ENCODE measurements around the gene KLHL40. TPM values are rescaled to one million over a fixed set of nuclear protein-coding genes. Genes with fewer than 3 reads are reported as not detected.

Gene KLHL40
- total and polyA plus RNA-seq, 9 of the 15 experiments (the other 6 are each of a cell fraction or from before 2014, with no cell fraction given), result not detected

- Histone ChIP-seq H3K9me3 (replicated peaks; ENCODE audit: control insufficient read depth, insufficient read depth, low read depth, low read length) (no peaks in the 10 kb centered on the region), H4K20me1 (replicated peaks; ENCODE audit: control insufficient read depth, insufficient read depth, low read length) (peaks cover 19% of the 10 kb centered on the region; the same call in 1 of the 2 replicates), H3K27me3 (ENCODE audit: control insufficient read depth in 2 of 2, insufficient read depth in 2 of 2, low read length in 2 of 2) (peaks cover 31 to 84% of the 10 kb centered on the region in 2 experiments), H3K9me1 (ENCODE audit: control insufficient read depth, insufficient read depth, low read length) (peaks cover 5% of the 10 kb centered on the region), H3K36me3 (ENCODE audit: control insufficient read depth, insufficient read depth, low read length) (no peaks in the 10 kb centered on the region), H3K4me3 (no peak overlapping the region), H3K9ac (ENCODE audit: insufficient read depth in 1 of 2, low read depth in 2 of 2, low read length in 2 of 2) (no peak overlapping the region), H3K4me2 (ENCODE audit: insufficient read depth, low read length) (no peak overlapping the region), H2AFZ (ENCODE audit: low read depth, low read length) (no peak overlapping the region), H3K4me1 (replicated peaks in 1 of 2; ENCODE audit: control insufficient read depth in 2 of 2, insufficient read depth in 2 of 2, low read length in 2 of 2) (peaks cover 0 to 22% of the 10 kb centered on the region in 2 experiments; a peak in 2 of 5 replicates), H3K27ac (ENCODE audit: extremely low read depth, low read depth, low read length) (no peak overlapping the region), H3K79me2 (ENCODE audit: control insufficient read depth, insufficient read depth, low read length) (no peaks in the 10 kb centered on the region)
- FAIRE-seq (no peak), ATAC-seq (no peak), DNase-seq (ENCODE audit: extremely low read depth in 1 of 4, low spot score in 3 of 4) (no peak)
- intact Hi-C loops (cut with micrococcal nuclease), result no loop called here
- in situ Hi-C loops (cut with MboI), result no loop called here
- WGBS (ENCODE audit: insufficient coverage, low coverage, missing lambda C conversion rate), result 4% methylated on average over 9 of the region's 9 CpGs
- ChIA-PET POLR2A (interaction anchor here (0.6 to 1.3 kb wide), 3 partner anchors 16 to 1002 kb away, joined by 3 to 6 read pairs (median 4); no protein-coding TSS in a partner anchor), CTCF (ENCODE audit: low intra/inter-chr PET ratio) (no interaction called here)
- no TSS peak for BruUV-seq (replicated peaks)
- TF ChIP-seq PRDM10 (IDR thresholded peaks at IDR 0.05; ENCODE audit: partially characterized antibody) (no peak), PTRF (tag; IDR thresholded peaks at IDR 0.05) (no peak), HOMEZ (CRISPR knock-in tag; IDR thresholded peaks at IDR 0.05) (no peak), GABPA (tag; conservative IDR thresholded peaks at IDR 0.05; ENCODE audit: low read depth) (no peak), SMARCA5 (IDR thresholded peaks at IDR 0.05) (no peak), HDAC8 (tag; IDR thresholded peaks at IDR 0.05) (no peak), HBP1 (CRISPR knock-in tag; IDR thresholded peaks at IDR 0.05) (no peak)
Measured at GRCh38 chr3:42689421-42690014, 4.2 kb downstream of the KLHL40 start.
